Breast epithelium (tissue), 3 donors: ENCODE results near the gene TGFBRAP1.

ENCODE experiments used
- CTCF ChIP-seq, 3 donors: fragments of 450-650 bp; IDR thresholded peaks; one replicate each; pipeline ENCODE4 v1.5.1; 2016 to 2017; ENCODE audit warnings: antibody characterized with exemption in 3 of 3, mild to moderate bottlenecking in 3 of 3, moderate library complexity in 3 of 3
- POLR2A ChIP-seq: fragments of 450-650 bp; IDR thresholded peaks from one replicate; pipeline ENCODE4 v1.6.1; 2016; ENCODE audit warnings: antibody characterized with exemption, mild to moderate bottlenecking, moderate library complexity

- TF ChIP-seq CTCF (IDR thresholded peaks at IDR 0.05) (no peak), POLR2A (no peak)
These were observed 359 bp downstream of the TGFBRAP1 start for GRCh38 chr2:105329197-105329554.
